Neural progenitor cell (in vitro differentiated cells): Measurements from ENCODE around the gene BATF2.

Experiments used
- EZH2 ChIP-seq: fragments of 200-600 bp; sonication (generic); IDR thresholded peaks from 2 replicates; pipeline ENCODE4 v1.6.1; 2017; ENCODE audit warnings: antibody characterized with exemption, mild to moderate bottlenecking, moderate library complexity
- EZH2phosphoT487 ChIP-seq: fragments of 200-600 bp; sonication (generic); IDR thresholded peaks from 2 replicates; pipeline ENCODE4 v1.6.1; 2017; ENCODE audit warnings: antibody characterized with exemption
- TF ChIP-seq, protein P1 (sequence below): fragments of 200-600 bp; sonication (generic); IDR thresholded peaks from 2 replicates; pipeline ENCODE4 v1.5.1; 2017; ENCODE audit warnings: antibody characterized with exemption, mild to moderate bottlenecking

DNA sequence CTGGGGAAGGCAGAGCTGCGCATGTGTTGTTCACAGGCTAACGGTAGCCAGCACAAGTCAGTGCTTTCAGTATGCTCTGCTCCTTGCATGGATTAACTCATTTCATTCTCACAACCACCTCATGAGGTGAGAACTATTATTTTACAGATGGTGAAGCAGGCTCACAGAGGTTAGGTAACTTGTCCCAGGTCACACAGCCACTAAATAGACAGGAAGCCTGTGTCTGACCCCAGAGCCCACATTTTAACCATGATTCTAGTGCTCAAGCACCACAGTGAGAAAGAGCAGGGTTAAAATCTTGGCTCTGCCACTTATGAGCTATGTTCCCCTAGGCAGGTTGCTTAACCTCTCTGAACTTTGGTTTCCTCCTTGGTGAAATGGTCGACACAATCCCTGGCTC lies 24.2 kb upstream of the BATF2 start:
- TF ChIP-seq, protein P1, sequence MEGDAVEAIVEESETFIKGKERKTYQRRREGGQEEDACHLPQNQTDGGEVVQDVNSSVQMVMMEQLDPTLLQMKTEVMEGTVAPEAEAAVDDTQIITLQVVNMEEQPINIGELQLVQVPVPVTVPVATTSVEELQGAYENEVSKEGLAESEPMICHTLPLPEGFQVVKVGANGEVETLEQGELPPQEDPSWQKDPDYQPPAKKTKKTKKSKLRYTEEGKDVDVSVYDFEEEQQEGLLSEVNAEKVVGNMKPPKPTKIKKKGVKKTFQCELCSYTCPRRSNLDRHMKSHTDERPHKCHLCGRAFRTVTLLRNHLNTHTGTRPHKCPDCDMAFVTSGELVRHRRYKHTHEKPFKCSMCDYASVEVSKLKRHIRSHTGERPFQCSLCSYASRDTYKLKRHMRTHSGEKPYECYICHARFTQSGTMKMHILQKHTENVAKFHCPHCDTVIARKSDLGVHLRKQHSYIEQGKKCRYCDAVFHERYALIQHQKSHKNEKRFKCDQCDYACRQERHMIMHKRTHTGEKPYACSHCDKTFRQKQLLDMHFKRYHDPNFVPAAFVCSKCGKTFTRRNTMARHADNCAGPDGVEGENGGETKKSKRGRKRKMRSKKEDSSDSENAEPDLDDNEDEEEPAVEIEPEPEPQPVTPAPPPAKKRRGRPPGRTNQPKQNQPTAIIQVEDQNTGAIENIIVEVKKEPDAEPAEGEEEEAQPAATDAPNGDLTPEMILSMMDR: no peak
- no peak for TF ChIP-seq EZH2
- TF ChIP-seq EZH2phosphoT487: no peak
